Measurements from ENCODE around the gene SLC26A11. TPM values are rescaled to one million over a fixed set of nuclear protein-coding genes. Genes with fewer than 3 reads are reported as not detected.

SLC26A11 gene
- total and polyA plus RNA-seq, 2 of the 13 experiments (the other 11 are each of a cell fraction or from before 2014, with no cell fraction given), result 8.7 to 13.2 TPM

DNA sequence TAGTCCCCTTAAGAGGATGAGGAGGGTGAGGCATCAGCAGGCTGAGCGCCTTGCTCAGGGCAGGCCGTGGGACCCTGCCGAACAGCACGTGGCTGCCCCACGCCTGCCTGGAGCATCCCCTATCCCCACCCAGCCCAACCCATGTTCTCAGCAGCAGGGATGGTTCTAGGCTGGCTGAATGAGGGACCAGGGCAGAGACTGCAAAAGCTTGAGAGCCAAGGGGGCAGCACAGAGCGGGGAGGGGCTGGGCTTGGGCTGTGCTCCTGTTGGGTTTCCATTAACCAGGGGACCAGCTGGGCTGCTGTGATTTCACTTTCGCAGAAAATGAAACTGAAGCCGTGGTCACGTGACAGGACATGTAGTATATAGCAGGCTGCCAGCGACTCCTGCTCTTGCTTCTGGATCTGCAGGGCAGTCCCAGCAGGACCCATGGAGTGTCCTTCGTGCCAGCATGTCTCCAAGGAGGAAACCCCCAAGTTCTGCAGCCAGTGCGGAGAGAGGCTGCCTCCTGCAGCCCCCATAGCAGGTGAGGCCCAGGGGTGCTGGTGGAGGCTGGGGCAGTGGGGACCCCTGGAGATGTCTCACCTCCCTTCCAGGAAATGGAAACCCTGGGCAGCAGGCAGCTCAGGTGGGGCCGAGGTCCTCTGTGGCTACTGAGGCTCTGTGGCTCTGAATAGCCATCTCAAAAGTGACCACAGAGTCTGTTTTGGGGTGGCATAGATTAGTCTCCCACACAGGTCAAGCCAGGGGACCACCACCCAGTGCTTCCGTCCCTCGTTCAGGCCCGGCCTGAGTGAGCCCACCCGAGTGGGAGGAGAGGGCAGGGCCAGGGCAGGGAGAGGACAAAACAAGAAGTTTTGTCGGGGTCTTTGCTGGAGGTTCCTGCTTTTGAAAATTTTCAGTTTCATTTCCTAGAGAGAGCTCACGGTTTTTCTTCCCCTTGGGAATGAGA, 43.3 kb downstream of the SLC26A11 start (continued):
- TF ChIP-seq, protein P1, sequence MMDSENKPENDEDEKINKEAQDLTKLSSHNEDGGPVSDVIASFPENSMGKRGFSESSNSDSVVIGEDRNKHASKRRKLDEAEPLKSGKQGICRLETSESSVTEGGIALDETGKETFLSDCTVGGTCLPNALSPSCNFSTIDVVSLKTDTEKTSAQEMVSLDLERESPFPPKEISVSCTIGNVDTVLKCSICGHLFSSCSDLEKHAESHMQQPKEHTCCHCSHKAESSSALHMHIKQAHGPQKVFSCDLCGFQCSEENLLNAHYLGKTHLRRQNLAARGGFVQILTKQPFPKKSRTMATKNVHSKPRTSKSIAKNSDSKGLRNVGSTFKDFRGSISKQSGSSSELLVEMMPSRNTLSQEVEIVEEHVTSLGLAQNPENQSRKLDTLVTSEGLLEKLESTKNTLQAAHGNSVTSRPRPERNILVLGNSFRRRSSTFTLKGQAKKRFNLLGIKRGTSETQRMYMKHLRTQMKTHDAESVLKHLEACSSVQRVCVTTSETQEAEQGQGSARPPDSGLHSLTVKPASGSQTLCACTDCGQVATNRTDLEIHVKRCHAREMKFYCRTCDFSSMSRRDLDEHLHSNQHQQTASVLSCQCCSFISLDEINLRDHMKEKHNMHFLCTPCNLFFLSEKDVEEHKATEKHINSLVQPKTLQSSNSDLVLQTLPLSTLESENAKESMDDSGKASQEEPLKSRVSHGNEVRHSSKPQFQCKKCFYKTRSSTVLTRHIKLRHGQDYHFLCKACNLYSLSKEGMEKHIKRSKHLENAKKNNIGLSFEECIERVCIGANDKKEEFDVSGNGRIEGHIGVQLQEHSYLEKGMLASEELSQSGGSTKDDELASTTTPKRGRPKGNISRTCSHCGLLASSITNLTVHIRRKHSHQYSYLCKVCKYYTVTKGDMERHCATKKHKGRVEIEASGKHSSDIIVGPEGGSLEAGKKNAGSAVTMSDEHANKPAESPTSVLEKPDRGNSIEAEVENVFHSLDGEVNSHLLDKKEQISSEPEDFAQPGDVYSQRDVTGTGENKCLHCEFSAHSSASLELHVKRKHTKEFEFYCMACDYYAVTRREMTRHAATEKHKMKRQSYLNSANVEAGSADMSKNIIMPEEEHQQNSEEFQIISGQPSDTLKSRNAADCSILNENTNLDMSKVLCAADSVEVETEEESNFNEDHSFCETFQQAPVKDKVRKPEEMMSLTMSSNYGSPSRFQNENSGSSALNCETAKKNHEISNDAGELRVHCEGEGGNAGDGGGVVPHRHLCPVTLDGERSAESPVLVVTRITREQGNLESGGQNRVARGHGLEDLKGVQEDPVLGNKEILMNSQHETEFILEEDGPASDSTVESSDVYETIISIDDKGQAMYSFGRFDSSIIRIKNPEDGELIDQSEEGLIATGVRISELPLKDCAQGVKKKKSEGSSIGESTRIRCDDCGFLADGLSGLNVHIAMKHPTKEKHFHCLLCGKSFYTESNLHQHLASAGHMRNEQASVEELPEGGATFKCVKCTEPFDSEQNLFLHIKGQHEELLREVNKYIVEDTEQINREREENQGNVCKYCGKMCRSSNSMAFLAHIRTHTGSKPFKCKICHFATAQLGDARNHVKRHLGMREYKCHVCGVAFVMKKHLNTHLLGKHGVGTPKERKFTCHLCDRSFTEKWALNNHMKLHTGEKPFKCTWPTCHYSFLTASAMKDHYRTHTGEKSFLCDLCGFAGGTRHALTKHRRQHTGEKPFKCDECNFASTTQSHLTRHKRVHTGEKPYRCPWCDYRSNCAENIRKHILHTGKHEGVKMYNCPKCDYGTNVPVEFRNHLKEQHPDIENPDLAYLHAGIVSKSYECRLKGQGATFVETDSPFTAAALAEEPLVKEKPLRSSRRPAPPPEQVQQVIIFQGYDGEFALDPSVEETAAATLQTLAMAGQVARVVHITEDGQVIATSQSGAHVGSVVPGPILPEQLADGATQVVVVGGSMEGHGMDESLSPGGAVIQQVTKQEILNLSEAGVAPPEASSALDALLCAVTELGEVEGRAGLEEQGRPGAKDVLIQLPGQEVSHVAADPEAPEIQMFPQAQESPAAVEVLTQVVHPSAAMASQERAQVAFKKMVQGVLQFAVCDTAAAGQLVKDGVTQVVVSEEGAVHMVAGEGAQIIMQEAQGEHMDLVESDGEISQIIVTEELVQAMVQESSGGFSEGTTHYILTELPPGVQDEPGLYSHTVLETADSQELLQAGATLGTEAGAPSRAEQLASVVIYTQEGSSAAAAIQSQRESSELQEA (CRISPR knock-in tag; IDR thresholded peaks at IDR 0.05; ENCODE audit: not compliant biosample characterization), result no peak
- TF ChIP-seq, protein P2, sequence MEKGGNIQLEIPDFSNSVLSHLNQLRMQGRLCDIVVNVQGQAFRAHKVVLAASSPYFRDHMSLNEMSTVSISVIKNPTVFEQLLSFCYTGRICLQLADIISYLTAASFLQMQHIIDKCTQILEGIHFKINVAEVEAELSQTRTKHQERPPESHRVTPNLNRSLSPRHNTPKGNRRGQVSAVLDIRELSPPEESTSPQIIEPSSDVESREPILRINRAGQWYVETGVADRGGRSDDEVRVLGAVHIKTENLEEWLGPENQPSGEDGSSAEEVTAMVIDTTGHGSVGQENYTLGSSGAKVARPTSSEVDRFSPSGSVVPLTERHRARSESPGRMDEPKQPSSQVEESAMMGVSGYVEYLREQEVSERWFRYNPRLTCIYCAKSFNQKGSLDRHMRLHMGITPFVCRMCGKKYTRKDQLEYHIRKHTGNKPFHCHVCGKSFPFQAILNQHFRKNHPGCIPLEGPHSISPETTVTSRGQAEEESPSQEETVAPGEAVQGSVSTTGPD (CRISPR knock-in tag; IDR thresholded peaks at IDR 0.05), result no peak
- TF ChIP-seq, protein P3, sequence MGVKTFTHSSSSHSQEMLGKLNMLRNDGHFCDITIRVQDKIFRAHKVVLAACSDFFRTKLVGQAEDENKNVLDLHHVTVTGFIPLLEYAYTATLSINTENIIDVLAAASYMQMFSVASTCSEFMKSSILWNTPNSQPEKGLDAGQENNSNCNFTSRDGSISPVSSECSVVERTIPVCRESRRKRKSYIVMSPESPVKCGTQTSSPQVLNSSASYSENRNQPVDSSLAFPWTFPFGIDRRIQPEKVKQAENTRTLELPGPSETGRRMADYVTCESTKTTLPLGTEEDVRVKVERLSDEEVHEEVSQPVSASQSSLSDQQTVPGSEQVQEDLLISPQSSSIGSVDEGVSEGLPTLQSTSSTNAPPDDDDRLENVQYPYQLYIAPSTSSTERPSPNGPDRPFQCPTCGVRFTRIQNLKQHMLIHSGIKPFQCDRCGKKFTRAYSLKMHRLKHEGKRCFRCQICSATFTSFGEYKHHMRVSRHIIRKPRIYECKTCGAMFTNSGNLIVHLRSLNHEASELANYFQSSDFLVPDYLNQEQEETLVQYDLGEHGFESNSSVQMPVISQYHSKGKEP (CRISPR knock-in tag; IDR thresholded peaks at IDR 0.05), result no peak
- TF ChIP-seq, protein P4, sequence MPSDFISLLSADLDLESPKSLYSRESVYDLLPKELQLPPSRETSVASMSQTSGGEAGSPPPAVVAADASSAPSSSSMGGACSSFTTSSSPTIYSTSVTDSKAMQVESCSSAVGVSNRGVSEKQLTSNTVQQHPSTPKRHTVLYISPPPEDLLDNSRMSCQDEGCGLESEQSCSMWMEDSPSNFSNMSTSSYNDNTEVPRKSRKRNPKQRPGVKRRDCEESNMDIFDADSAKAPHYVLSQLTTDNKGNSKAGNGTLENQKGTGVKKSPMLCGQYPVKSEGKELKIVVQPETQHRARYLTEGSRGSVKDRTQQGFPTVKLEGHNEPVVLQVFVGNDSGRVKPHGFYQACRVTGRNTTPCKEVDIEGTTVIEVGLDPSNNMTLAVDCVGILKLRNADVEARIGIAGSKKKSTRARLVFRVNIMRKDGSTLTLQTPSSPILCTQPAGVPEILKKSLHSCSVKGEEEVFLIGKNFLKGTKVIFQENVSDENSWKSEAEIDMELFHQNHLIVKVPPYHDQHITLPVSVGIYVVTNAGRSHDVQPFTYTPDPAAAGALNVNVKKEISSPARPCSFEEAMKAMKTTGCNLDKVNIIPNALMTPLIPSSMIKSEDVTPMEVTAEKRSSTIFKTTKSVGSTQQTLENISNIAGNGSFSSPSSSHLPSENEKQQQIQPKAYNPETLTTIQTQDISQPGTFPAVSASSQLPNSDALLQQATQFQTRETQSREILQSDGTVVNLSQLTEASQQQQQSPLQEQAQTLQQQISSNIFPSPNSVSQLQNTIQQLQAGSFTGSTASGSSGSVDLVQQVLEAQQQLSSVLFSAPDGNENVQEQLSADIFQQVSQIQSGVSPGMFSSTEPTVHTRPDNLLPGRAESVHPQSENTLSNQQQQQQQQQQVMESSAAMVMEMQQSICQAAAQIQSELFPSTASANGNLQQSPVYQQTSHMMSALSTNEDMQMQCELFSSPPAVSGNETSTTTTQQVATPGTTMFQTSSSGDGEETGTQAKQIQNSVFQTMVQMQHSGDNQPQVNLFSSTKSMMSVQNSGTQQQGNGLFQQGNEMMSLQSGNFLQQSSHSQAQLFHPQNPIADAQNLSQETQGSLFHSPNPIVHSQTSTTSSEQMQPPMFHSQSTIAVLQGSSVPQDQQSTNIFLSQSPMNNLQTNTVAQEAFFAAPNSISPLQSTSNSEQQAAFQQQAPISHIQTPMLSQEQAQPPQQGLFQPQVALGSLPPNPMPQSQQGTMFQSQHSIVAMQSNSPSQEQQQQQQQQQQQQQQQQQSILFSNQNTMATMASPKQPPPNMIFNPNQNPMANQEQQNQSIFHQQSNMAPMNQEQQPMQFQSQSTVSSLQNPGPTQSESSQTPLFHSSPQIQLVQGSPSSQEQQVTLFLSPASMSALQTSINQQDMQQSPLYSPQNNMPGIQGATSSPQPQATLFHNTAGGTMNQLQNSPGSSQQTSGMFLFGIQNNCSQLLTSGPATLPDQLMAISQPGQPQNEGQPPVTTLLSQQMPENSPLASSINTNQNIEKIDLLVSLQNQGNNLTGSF (CRISPR knock-in tag; IDR thresholded peaks at IDR 0.05), result no peak
- no peak for TF ChIP-seq RFX1 (IDR thresholded peaks at IDR 0.05)
- TF ChIP-seq, protein P5, sequence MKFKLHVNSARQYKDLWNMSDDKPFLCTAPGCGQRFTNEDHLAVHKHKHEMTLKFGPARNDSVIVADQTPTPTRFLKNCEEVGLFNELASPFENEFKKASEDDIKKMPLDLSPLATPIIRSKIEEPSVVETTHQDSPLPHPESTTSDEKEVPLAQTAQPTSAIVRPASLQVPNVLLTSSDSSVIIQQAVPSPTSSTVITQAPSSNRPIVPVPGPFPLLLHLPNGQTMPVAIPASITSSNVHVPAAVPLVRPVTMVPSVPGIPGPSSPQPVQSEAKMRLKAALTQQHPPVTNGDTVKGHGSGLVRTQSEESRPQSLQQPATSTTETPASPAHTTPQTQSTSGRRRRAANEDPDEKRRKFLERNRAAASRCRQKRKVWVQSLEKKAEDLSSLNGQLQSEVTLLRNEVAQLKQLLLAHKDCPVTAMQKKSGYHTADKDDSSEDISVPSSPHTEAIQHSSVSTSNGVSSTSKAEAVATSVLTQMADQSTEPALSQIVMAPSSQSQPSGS (CRISPR knock-in tag; IDR thresholded peaks at IDR 0.05), result peak; percentile 70; the same call in 1 of the 2 replicates

Data from HepG2 (cell line).